ENCODE data around the gene DCP1B. TPM values are rescaled to one million over a fixed set of nuclear protein-coding genes. Genes with fewer than 3 reads are reported as not detected.

DCP1B gene
- total and polyA plus RNA-seq, 7 experiments from 2014 or later, result 8.1 to 30.5 (median 19.3) TPM

- Mint-ChIP-seq H3K27ac (no peak overlapping the region), H3K4me3 (no peak overlapping the region), H3K36me3 (no peaks in the 10 kb centered on the region), H3K4me1 (no peaks in the 10 kb centered on the region), H3K27me3 (peaks cover under 1 to 22% (median 10%) of the 10 kb centered on the region in 5 donors), H3K9me3 (no peaks in the 10 kb centered on the region)
- H3K4me3 ChIP-seq (ENCODE audit: low read length), result no peak overlapping the region
- no peaks in the 10 kb centered on the region for H3K9me3 ChIP-seq (ENCODE audit: control insufficient read depth in 2 of 3, low read length in 3 of 3)
- intact Hi-C loops (cut with micrococcal nuclease), result no loop called here
- no peaks in the 10 kb centered on the region for H3K4me1 ChIP-seq (ENCODE audit: control insufficient read depth in 2 of 2, insufficient read depth in 2 of 2, low read length in 2 of 2)
- no peak for DNase-seq
- H3K27me3 ChIP-seq (ENCODE audit: control insufficient read depth in 2 of 2, insufficient read depth in 2 of 2, low read length in 2 of 2), result no peaks in the 10 kb centered on the region
- ChIA-PET CTCF (no interaction called here), POLR2A (no interaction called here)
- no peak for ATAC-seq
- H3K36me3 ChIP-seq (ENCODE audit: control insufficient read depth in 2 of 3, insufficient read depth in 3 of 3, low read length in 3 of 3), result no peaks in the 10 kb centered on the region
- no peak overlapping the region for H3K27ac ChIP-seq (ENCODE audit: low read depth, low read length)
Measured at GRCh38 chr12:2013086-2013485, 8.8 kb upstream of the DCP1B start.

DNA sequence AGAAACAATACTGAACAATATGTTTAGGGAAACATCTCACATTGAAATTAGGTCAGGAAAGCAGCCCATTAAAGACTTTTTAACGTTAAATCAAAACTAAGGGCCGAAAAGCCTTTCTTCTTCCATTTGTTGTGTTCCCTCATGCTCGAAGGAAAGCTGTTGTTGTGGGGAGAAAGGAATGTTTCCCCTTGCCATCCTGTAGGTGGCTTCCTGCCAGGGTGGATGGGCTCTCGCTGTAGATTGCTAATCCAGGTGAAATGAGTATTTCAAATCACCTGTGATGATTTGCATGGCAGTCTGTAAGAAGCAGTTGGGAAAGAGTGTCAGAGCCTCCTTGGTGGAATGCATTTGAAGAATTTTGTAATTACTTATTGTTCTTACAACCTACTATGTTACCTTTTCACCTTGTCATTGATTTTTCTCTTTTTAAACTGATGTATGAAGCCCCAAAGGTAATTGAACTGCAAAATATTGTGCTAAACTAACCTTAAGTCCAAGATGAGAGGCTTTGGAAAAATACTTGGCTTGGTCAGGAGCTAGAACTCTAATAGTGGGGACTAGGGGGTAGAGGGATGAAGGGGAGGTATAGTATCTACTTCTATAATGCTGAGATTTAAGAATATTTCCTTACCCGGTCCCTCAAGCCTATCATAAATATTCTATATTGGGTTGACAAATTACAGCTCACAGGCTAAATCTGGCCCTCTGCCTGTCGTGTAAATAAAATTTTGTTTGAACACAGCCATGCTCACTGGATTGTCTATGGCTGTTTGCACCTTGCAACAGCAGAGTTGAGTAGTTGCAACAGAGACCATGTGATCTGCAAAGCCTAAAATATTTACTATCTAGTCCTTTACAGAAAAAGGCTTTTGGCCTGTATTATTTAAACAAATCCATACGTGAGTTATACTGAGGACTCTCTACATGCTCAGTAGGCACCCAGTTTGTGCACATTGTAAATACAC is 7.7 kb upstream of the DCP1B start:
- no peak overlapping the region for H3K4me3 ChIP-seq (ENCODE audit: low read length)
- H3K27me3 ChIP-seq (ENCODE audit: control insufficient read depth in 2 of 2, insufficient read depth in 2 of 2, low read length in 2 of 2), result no peaks in the 10 kb centered on the region
- Mint-ChIP-seq H3K9me3 (no peaks in the 10 kb centered on the region), H3K27ac (no peak overlapping the region), H3K27me3 (peaks cover 0 to 22% (median 0%) of the 10 kb centered on the region in 5 donors), H3K4me3 (no peak overlapping the region), H3K4me1 (no peaks in the 10 kb centered on the region), H3K36me3 (no peaks in the 10 kb centered on the region)
- H3K4me1 ChIP-seq (ENCODE audit: control insufficient read depth in 2 of 2, insufficient read depth in 2 of 2, low read length in 2 of 2), result no peaks in the 10 kb centered on the region
- no peak overlapping the region for H3K27ac ChIP-seq (ENCODE audit: low read depth, low read length)
- H3K36me3 ChIP-seq (ENCODE audit: control insufficient read depth in 2 of 3, insufficient read depth in 3 of 3, low read length in 3 of 3), result no peaks in the 10 kb centered on the region
- CTCF ChIA-PET, result no interaction called here
- POLR2A ChIA-PET, result interaction anchor here (0.6 kb wide), 1 partner anchor 94 kb away, joined by 3 read pairs; no protein-coding TSS in a partner anchor
- H3K9me3 ChIP-seq (ENCODE audit: control insufficient read depth in 2 of 3, low read length in 3 of 3), result no peaks in the 10 kb centered on the region
- intact Hi-C loops (cut with micrococcal nuclease), result no loop called here
- no peak for ATAC-seq
- DNase-seq, result no peak

GRCh38 chr12:2009623-2010022 is 5.4 kb upstream of the DCP1B start:
- Histone ChIP-seq H3K36me3 (ENCODE audit: control insufficient read depth in 2 of 3, insufficient read depth in 3 of 3, low read length in 3 of 3) (no peaks in the 10 kb centered on the region), H3K4me1 (ENCODE audit: control insufficient read depth in 2 of 2, insufficient read depth in 2 of 2, low read length in 2 of 2) (peaks cover 0 to 1% of the 10 kb centered on the region in 2 donors), H3K9me3 (ENCODE audit: control insufficient read depth in 2 of 3, low read length in 3 of 3) (no peaks in the 10 kb centered on the region), H3K27ac (ENCODE audit: low read depth, low read length) (no peak overlapping the region), H3K4me3 (ENCODE audit: low read length) (no peak overlapping the region), H3K27me3 (ENCODE audit: control insufficient read depth in 2 of 2, insufficient read depth in 2 of 2, low read length in 2 of 2) (no peaks in the 10 kb centered on the region)
- DNase-seq (no peak), ATAC-seq (no peak)
- peaks cover 0 to 20% (median 0%) of the 10 kb centered on the region in 5 donors for H3K27me3 Mint-ChIP-seq
- no peaks in the 10 kb centered on the region for H3K9me3 Mint-ChIP-seq
- CTCF ChIA-PET, result no interaction called here
- H3K27ac Mint-ChIP-seq, result no peak overlapping the region
- POLR2A ChIA-PET, result interaction anchor here (1.1 kb wide), 1 partner anchor 70 kb away, joined by 3 read pairs; no protein-coding TSS in a partner anchor
- peaks cover 0 to 7% (median under 1%) of the 10 kb centered on the region in 7 donors for H3K4me1 Mint-ChIP-seq
- peaks cover 0 to 3% (median 0%) of the 10 kb centered on the region in 5 donors for H3K36me3 Mint-ChIP-seq
- H3K4me3 Mint-ChIP-seq, result no peak overlapping the region
- intact Hi-C loops (cut with micrococcal nuclease), result loop anchor here in 1 of 2 donors (10.0 kb wide), 2 partner anchors 805 to 1605 kb away; partner anchors contain the start of genes CCDC77 and ITFG2

DNA sequence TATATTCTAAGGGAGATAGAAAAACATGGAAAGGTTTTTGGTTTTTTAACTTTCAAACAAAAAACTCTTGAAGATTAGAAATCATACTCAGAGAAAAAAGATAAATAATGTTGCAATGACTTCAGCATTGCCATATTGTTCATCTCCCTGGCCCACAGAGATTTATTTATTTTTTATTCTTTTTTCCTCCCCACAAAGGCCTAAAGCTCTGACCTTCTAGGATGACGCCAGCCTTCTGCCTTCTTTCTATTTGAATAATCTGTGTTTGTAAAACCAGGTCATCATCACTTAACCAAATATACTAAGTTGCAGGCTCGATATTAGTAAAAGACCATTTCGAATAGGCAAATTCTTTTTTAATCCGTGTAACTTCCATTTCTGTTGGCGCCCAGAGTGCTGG is 4.4 kb upstream of the DCP1B start:
- Mint-ChIP-seq H3K36me3 (peaks cover 0 to 11% (median 0%) of the 10 kb centered on the region in 5 donors), H3K9me3 (no peaks in the 10 kb centered on the region), H3K27me3 (peaks cover 0 to 20% (median 0%) of the 10 kb centered on the region in 5 donors), H3K4me3 (no peak overlapping the region), H3K27ac (no peak overlapping the region), H3K4me1 (peaks cover 3 to 15% (median 9%) of the 10 kb centered on the region in 7 donors)
- no peak for ATAC-seq
- no peaks in the 10 kb centered on the region for H3K27me3 ChIP-seq (ENCODE audit: control insufficient read depth in 2 of 2, insufficient read depth in 2 of 2, low read length in 2 of 2)
- intact Hi-C loops (cut with micrococcal nuclease), result loop anchor here in 1 of 2 donors (10.0 kb wide), 2 partner anchors 806 to 1604 kb away; partner anchors contain the start of genes CCDC77 and ITFG2
- CTCF ChIA-PET, result interaction anchor here (0.6 to 0.8 kb wide), 2 partner anchors 25 to 84 kb away, joined by 4 read pairs; no protein-coding TSS in a partner anchor
- no peaks in the 10 kb centered on the region for H3K9me3 ChIP-seq (ENCODE audit: control insufficient read depth in 2 of 3, low read length in 3 of 3)
- H3K4me3 ChIP-seq (ENCODE audit: low read length), result no peak overlapping the region
- H3K4me1 ChIP-seq (ENCODE audit: control insufficient read depth in 2 of 2, insufficient read depth in 2 of 2, low read length in 2 of 2), result peaks cover 0 to 3% of the 10 kb centered on the region in 2 donors
- no peak overlapping the region for H3K27ac ChIP-seq (ENCODE audit: low read depth, low read length)
- peaks cover 0 to 4% (median 0%) of the 10 kb centered on the region in 3 experiments for H3K36me3 ChIP-seq (ENCODE audit: control insufficient read depth in 2 of 3, insufficient read depth in 3 of 3, low read length in 3 of 3)
- no peak for DNase-seq
- POLR2A ChIA-PET, result interaction anchor here (0.7 kb wide), 1 partner anchor 11 kb away, joined by 3 read pairs; no protein-coding TSS in a partner anchor

DNA sequence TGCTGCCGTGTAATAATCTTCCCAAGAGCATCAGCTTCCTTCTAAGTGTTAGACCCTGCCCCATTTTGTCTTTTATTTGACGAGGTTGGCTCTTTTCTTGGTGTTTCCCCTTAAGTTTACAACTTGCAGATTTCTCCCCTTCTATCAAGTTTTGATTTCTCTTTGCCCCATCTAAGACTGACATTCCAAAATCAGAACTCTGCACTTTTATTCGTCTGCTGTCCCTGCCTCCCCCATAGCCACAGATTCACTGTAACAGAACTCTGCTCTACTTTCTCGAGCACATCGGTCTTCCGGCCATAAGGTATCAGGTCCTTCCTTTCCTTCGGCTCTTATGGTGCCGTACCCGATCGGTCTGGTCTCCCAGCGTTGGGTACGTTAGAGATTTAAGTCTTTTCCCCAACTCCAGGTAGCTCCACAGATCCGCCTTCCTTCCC is 563 bp downstream of the DCP1B start:
- intact Hi-C loops (cut with micrococcal nuclease), result loop anchor here (1.0 to 10.0 kb wide), 16 partner anchors 32 to 1603 kb away; partner anchors contain the start of genes CCDC77 (in 2 of the 2), ITFG2 (in 2 of the 2), ADIPOR2 (in 1 of the 2) and FBXL14 (in 1 of the 2)
- Mint-ChIP-seq H3K9me3 (no peaks in the 10 kb centered on the region), H3K36me3 (peaks cover 0 to 14% (median 0%) of the 10 kb centered on the region in 5 donors), H3K4me1 (peaks cover 17 to 49% (median 36%) of the 10 kb centered on the region in 7 donors), H3K27me3 (peaks cover 0 to 5% (median 0%) of the 10 kb centered on the region in 5 donors), H3K27ac (peak overlapping the region; percentile 93 to 99 (median 97)), H3K4me3 (peak overlapping the region; percentile 92 to 100 (median 97))
- H3K27me3 ChIP-seq (ENCODE audit: control insufficient read depth in 2 of 2, insufficient read depth in 2 of 2, low read length in 2 of 2), result no peaks in the 10 kb centered on the region
- no peaks in the 10 kb centered on the region for H3K9me3 ChIP-seq (ENCODE audit: control insufficient read depth in 2 of 3, low read length in 3 of 3)
- H3K36me3 ChIP-seq (ENCODE audit: control insufficient read depth in 2 of 3, insufficient read depth in 3 of 3, low read length in 3 of 3), result peaks cover 0 to 4% (median 0%) of the 10 kb centered on the region in 3 experiments
- H3K4me3 ChIP-seq (ENCODE audit: low read length), result peak overlapping the region; percentile 80
- H3K4me1 ChIP-seq (ENCODE audit: control insufficient read depth in 2 of 2, insufficient read depth in 2 of 2, low read length in 2 of 2), result peaks cover 10 to 18% of the 10 kb centered on the region in 2 donors
- DNase-seq, result peak in 1 of 9 donors; percentile 6
- CTCF ChIA-PET, result no interaction called here
- POLR2A ChIA-PET, result interaction anchor here (1.0 kb wide), 5 partner anchors 208 to 810 kb away, joined by 3 to 5 read pairs (median 3); partner anchors contain the start of genes ADIPOR2 and FKBP4
- peak; percentile 23 for ATAC-seq
- H3K27ac ChIP-seq (ENCODE audit: low read depth, low read length), result peak overlapping the region; percentile 80

DNA sequence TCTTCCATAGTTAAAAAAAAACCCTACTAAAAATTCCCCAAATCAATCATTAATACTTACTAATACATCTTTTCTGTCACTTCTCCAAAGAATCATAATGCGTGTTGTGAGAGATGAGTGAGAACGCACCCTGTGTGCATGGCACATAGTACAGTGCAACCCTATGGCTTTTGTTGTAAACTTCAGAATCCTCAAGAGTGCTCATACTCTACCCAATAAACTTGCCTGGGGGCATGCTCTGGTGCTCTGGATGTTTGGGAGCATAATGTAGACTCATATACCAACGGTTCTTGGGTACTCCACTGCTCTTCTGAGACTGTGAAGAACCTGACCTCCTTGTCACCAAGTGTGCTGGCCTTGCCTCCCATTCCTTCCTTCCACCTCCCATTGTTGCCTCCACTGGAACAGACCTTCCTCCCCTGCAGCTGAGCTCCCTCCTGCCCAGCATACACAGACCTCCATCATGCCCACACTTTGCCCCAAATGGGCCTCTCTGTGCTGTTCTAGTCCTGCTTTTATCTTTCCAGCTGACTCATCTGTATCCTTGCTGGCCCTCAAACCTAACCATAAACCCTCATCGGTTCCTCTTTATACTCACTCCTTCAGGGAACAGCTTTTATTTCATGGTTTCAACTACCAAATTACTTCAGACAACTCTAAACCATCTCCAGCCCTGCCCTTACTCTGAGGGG is 8.9 kb downstream of the DCP1B start:
- Mint-ChIP-seq H3K4me1 (peaks cover 16 to 51% (median 36%) of the 10 kb centered on the region in 7 donors), H3K9me3 (no peaks in the 10 kb centered on the region)
- H3K4me3 ChIP-seq (ENCODE audit: low read length), result no peak overlapping the region

More for the DNA sequence above, 8.9 kb downstream of the DCP1B start:
- H3K36me3 ChIP-seq (ENCODE audit: control insufficient read depth in 2 of 3, insufficient read depth in 3 of 3, low read length in 3 of 3), result peaks cover 6 to 26% (median 9%) of the 10 kb centered on the region in 3 experiments
- no peaks in the 10 kb centered on the region for H3K9me3 ChIP-seq (ENCODE audit: control insufficient read depth in 2 of 3, low read length in 3 of 3)
- Mint-ChIP-seq H3K27ac (peak overlapping the region in 1 of 9 donors; percentile 57), H3K27me3 (no peaks in the 10 kb centered on the region), H3K36me3 (peaks cover 8 to 51% (median 30%) of the 10 kb centered on the region in 5 donors), H3K4me3 (no peak overlapping the region)
- H3K27ac ChIP-seq (ENCODE audit: low read depth, low read length), result no peak overlapping the region
- CTCF ChIA-PET, result no interaction called here
- intact Hi-C loops (cut with micrococcal nuclease), result no loop called here
- POLR2A ChIA-PET, result no interaction called here
- ATAC-seq, result no peak
- peaks cover 0 to 15% of the 10 kb centered on the region in 2 donors for H3K4me1 ChIP-seq (ENCODE audit: control insufficient read depth in 2 of 2, insufficient read depth in 2 of 2, low read length in 2 of 2)
- H3K27me3 ChIP-seq (ENCODE audit: control insufficient read depth in 2 of 2, insufficient read depth in 2 of 2, low read length in 2 of 2), result no peaks in the 10 kb centered on the region
- no peak for DNase-seq
